Measurements from ENCODE around the gene KCTD6. TPM values are rescaled to one million over a fixed set of nuclear protein-coding genes. Genes with fewer than 3 reads are reported as not detected.

Gene KCTD6
- total RNA-seq, 1 donor from 2014 or later = 7.6 TPM

GRCh38 chr3:58463942-58464271 is 28.0 kb upstream of the KCTD6 start:
- H3K36me3 ChIP-seq (ENCODE audit: control insufficient read depth, insufficient read depth, low read length) = no peaks in the 10 kb centered on the region
- no peak for TF ChIP-seq CTCF (IDR thresholded peaks at IDR 0.05; ENCODE audit: insufficient read depth, low read length, poor library complexity, severe bottlenecking)
- no peak for DNase-seq (ENCODE audit: low read depth)
- no peak overlapping the region for H3K4me3 ChIP-seq (ENCODE audit: low read depth, low read length)
- H3K27me3 ChIP-seq (ENCODE audit: control insufficient read depth, insufficient read depth, low read length) = no peaks in the 10 kb centered on the region

DNA sequence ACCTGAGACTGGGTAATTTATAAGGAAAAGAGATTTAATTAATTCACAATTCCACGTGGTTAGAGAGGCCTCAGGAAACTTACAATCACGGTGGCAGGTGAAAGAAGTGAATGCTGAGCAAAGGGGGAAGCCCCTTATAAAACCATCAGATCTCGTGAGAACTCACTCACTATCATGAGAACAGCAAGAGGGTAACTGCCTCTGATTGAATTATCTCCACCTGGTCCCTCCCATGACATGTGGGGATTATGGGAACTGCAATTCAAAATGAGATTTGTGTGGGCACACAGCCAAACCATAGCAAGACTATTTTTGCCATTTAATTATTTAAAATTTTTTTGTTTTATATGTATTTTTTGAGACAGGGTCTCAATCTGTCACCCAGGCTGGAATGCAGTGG is 27.0 kb upstream of the KCTD6 start:
- Histone ChIP-seq H3K36me3 (ENCODE audit: control insufficient read depth, insufficient read depth, low read length) (no peaks in the 10 kb centered on the region), H3K27me3 (ENCODE audit: control insufficient read depth, insufficient read depth, low read length) (no peaks in the 10 kb centered on the region), H3K4me3 (ENCODE audit: low read depth, low read length) (no peak overlapping the region)
- no peak for TF ChIP-seq CTCF (IDR thresholded peaks at IDR 0.05; ENCODE audit: insufficient read depth, low read length, poor library complexity, severe bottlenecking)
- no peak for DNase-seq (ENCODE audit: low read depth)

DNA sequence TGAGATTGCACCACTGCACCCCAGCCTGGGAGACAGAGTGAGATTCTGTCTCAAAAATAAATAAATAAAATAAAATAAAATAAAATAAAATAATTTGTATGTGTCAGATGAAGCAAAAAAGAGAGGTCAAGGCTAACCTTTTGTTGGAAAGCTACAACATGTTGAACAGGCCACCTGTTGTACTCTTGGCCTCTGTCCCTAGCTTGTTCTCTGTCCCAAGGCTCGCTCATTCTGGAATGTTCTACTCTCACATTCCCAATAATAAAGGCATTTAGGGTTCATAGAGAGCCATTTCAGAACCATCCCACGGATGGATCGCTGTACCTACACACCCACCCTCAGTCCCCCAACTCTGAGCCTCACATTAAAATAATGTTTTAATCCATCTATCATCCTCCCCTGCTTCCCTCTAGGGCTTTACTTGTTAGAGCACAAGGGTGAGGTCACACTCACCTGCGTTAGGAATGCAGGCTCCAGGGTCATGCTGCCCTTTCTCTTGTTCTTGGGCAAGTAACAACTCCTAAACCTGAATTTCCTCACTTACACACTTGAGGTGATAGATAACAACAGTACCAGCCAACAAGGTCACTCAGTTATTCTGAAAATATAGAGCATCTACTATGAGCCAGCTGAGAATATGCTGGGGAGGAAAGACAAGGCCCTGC is 24.9 kb upstream of the KCTD6 start:
- no peak overlapping the region for H3K4me3 ChIP-seq (ENCODE audit: low read depth, low read length)
- no peak for DNase-seq (ENCODE audit: low read depth)
- no peaks in the 10 kb centered on the region for H3K36me3 ChIP-seq (ENCODE audit: control insufficient read depth, insufficient read depth, low read length)
- TF ChIP-seq CTCF (IDR thresholded peaks at IDR 0.05; ENCODE audit: insufficient read depth, low read length, poor library complexity, severe bottlenecking) = no peak
- H3K27me3 ChIP-seq (ENCODE audit: control insufficient read depth, insufficient read depth, low read length) = no peaks in the 10 kb centered on the region

GRCh38 chr3:58469096-58469495 is 22.8 kb upstream of the KCTD6 start:
- no peak overlapping the region for H3K4me3 ChIP-seq (ENCODE audit: low read depth, low read length)
- TF ChIP-seq CTCF (IDR thresholded peaks at IDR 0.05; ENCODE audit: insufficient read depth, low read length, poor library complexity, severe bottlenecking) = no peak
- DNase-seq (ENCODE audit: low read depth) = no peak
- H3K27me3 ChIP-seq (ENCODE audit: control insufficient read depth, insufficient read depth, low read length) = no peaks in the 10 kb centered on the region
- no peaks in the 10 kb centered on the region for H3K36me3 ChIP-seq (ENCODE audit: control insufficient read depth, insufficient read depth, low read length)

DNA sequence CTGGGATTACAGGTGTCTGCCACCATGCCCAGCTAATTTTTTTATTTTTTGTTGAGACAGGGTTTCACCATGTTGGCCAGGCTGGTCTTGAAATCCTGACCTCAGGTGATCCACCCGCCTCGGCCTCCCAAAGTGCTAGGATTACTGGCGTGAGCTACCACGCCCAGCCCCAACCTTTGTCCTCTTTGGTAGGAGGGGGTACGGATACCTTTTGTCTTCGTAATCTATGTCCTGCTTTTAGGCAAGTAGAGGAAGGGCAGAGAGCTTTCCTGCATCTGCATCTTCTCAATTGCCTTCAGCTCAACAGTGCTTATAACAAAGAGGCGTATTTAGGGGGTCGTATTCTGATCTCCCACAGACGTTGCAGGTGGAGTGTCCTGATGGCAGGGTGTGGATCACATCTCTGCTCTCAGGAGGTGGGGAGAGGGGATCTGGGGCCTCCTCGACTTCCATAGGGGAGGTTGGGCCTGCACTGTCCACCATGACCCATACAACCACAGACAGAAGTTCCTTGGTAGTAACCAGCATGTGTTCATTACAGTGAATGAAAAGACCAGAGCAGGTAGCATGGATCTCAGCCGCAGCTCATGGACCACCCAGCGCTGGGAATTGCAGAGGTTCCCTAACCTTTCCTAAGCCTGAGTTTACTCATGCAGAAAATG is 21.4 kb upstream of the KCTD6 start:
- Histone ChIP-seq H3K4me3 (ENCODE audit: low read depth, low read length) (no peak overlapping the region), H3K27me3 (ENCODE audit: control insufficient read depth, insufficient read depth, low read length) (no peaks in the 10 kb centered on the region), H3K36me3 (ENCODE audit: control insufficient read depth, insufficient read depth, low read length) (no peaks in the 10 kb centered on the region)
- no peak for DNase-seq (ENCODE audit: low read depth)
- no peak for TF ChIP-seq CTCF (IDR thresholded peaks at IDR 0.05; ENCODE audit: insufficient read depth, low read length, poor library complexity, severe bottlenecking)
